Cardiac muscle cell (in vitro differentiated cells and primary cell): Measurements from ENCODE around the gene TOMM70. TPM values are rescaled to one million over a fixed set of nuclear protein-coding genes. Genes with fewer than 3 reads are reported as not detected.
"Not testable (repeated sequence)": the region's sequence is repeated elsewhere in the genome, so short reads cannot be mapped to it uniquely, and the experiment has no call there.

Experiments used
- DNase-seq, 2 donors: peaks; one replicate each; pipeline versions ENCODE4 v3.0.0 to v3.0.0-alpha.2; 2010 to 2017; ENCODE audit warnings: low read depth in 1 of 2, low spot score in 1 of 2
- H3K27ac ChIP-seq: fragments of 200-600 bp; sonication (generic); 2 replicates; pipeline ENCODE4 v1.5.1; 2016
- H3K27me3 ChIP-seq: fragments of 200-600 bp; sonication (generic); 2 replicates; pipeline ENCODE4 v1.6.0; 2016; ENCODE audit warnings: control low read depth
- H3K36me3 ChIP-seq: fragments of 200-600 bp; sonication (generic); 2 replicates; pipeline ENCODE4 v1.5.1; 2016; ENCODE audit warnings: control low read depth
- H3K4me1 ChIP-seq: fragments of 200-600 bp; sonication (generic); 2 replicates; pipeline ENCODE4 v1.8.1; 2017; ENCODE audit warnings: low read depth, mild to moderate bottlenecking, mixed run types
- H3K4me3 ChIP-seq: fragments of 200-600 bp; sonication (generic); 2 replicates; pipeline ENCODE4 v1.5.1; 2016; ENCODE audit warnings: mild to moderate bottlenecking
- H3K9me3 ChIP-seq: fragments of 200-600 bp; sonication (generic); 2 replicates; pipeline ENCODE4 v1.5.1; 2017; ENCODE audit warnings: low read depth, mild to moderate bottlenecking, control low read depth
- polyA plus RNA-seq: library from polyadenylated mRNA; unstranded; fragments of >200 nt; fragmentation: Nextera tagmentation; extraction: Ambion mirVana; gene quantifications from 2 replicates; pipeline ENCODE4 v1.2.1, GENCODE V29; 2016
- total RNA-seq: library from RNA; depleted of rRNA; stranded (reverse); fragments of >200 nt; gene quantifications from 2 replicates; pipeline ENCODE4 v1.2.3, GENCODE V29; 2016
- TF ChIP-seq, protein P1 (sequence below): IDR thresholded peaks from 2 replicates; pipeline ENCODE4 v1.5.1; 2012; ENCODE audit warnings: low read depth, mild to moderate bottlenecking, low read length

The TOMM70 gene
- total RNA-seq = 43.5 and 46.5 TPM in 2 replicates
- polyA plus RNA-seq = 34.3 and 45.1 TPM in 2 replicates

DNA sequence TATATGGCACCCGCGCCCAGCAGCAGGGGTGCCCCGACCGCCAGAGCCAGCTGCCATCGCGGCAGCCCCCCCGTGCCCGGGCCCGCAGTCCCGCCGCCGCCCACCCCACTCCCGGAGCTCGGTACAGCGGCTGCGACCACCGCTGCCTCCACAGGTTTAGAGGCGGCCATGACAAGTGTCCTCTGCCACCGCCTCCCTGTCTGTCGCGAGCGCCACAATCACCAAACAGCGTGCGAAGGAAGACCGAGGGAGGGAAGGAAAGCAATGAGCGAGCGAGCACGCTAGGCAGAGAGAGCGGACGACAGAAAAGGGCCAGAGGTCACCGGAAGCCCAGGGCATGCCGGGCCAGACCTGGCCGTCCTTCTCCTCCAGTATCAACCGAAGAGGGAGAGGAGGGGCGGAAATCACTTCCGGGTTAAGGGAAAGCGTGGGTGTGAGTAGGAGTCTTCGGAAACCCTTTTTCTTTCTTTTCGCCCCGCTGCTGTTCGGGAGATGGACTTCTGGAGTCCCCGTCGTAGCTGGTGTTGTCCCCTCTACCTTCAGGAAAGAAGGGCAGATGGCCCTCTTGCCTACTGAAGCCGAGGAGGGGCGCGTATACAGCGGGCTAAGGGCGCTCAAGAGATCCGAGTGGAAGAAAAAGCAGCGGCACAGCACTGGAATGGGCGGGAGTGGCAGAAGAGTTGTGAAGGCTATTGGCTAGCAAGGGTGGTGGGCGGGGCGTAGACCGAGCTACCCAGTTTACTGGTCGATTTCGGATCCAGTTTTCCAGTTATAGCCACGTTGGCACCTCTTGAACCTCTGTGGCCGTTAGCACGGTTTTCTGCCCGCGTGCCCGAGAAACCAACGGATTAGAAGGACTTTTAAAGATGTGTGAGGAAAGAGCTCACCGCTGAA is at the start of gene TOMM70, which contains the start of gene LNP1:
Gene TOMM70 (minus strand): TSS at position 310 of the 894 bp plus-strand sequence. CDS start 140 bp downstream, at position 170.
Gene LNP1 (plus strand): TSS at position 760 of the 894 bp plus-strand sequence. CDS start 28,191 bp downstream, outside the sequence.
- TF ChIP-seq, protein P1, sequence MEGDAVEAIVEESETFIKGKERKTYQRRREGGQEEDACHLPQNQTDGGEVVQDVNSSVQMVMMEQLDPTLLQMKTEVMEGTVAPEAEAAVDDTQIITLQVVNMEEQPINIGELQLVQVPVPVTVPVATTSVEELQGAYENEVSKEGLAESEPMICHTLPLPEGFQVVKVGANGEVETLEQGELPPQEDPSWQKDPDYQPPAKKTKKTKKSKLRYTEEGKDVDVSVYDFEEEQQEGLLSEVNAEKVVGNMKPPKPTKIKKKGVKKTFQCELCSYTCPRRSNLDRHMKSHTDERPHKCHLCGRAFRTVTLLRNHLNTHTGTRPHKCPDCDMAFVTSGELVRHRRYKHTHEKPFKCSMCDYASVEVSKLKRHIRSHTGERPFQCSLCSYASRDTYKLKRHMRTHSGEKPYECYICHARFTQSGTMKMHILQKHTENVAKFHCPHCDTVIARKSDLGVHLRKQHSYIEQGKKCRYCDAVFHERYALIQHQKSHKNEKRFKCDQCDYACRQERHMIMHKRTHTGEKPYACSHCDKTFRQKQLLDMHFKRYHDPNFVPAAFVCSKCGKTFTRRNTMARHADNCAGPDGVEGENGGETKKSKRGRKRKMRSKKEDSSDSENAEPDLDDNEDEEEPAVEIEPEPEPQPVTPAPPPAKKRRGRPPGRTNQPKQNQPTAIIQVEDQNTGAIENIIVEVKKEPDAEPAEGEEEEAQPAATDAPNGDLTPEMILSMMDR = no peak
- Histone ChIP-seq H3K36me3 (no peaks in the 10 kb centered on the region), H3K27ac (peak within 1 kb of the TSS; percentile 97), H3K27me3 (no peaks in the 10 kb centered on the region), H3K9me3 (no peaks in the 10 kb centered on the region), H3K4me1 (peaks cover 19% of the 10 kb centered on the region), H3K4me3 (peak within 1 kb of the TSS; percentile 94)
- DNase-seq = peak; percentile 98

- H3K4me3 ChIP-seq = no peak overlapping the region
- no peaks in the 10 kb centered on the region for H3K36me3 ChIP-seq
- H3K4me1 ChIP-seq = peaks cover under 1% of the 10 kb centered on the region
- DNase-seq = no peak
- no peaks in the 10 kb centered on the region for H3K27me3 ChIP-seq
- no peak overlapping the region for H3K27ac ChIP-seq
- peaks cover 2% of the 10 kb centered on the region for H3K9me3 ChIP-seq
- TF ChIP-seq, protein P1 = no peak
Observed at GRCh38 chr3:100449214-100449613, 48.3 kb upstream of the TOMM70 start.

DNA sequence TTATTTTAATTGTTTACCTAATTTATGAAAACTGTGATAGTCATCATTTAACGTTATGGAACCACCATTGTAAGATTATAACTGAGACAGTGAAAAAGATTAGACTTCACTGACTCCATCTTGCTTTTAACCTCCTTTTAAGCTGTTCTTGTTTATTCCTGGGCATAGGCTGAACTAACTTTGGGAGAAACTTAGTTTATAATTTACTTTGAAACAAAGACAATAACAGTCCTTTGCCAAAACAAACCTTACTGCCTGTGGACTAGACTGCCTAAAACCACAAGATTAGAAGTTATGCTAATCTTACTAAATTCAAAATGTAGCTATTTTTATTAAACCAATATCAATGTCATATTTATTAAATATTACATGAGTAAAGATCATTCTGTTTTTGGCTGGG is 47.2 kb upstream of the TOMM70 start:
- Histone ChIP-seq H3K27me3 (no peaks in the 10 kb centered on the region), H3K27ac (no peak overlapping the region), H3K4me1 (no peaks in the 10 kb centered on the region), H3K36me3 (no peaks in the 10 kb centered on the region), H3K9me3 (peaks cover 2% of the 10 kb centered on the region), H3K4me3 (no peak overlapping the region)
- TF ChIP-seq, protein P1 = no peak
- no peak for DNase-seq

GRCh38 chr3:100447067-100447466 is 46.2 kb upstream of the TOMM70 start:
- not testable (repeated sequence) for H3K36me3 ChIP-seq, H3K4me3 ChIP-seq, H3K4me1 ChIP-seq, H3K27ac ChIP-seq, DNase-seq, H3K9me3 ChIP-seq, H3K27me3 ChIP-seq

GRCh38 chr3:100443690-100444089 is 42.8 kb upstream of the TOMM70 start:
- Histone ChIP-seq H3K9me3 (peaks cover 2% of the 10 kb centered on the region), H3K36me3 (no peaks in the 10 kb centered on the region), H3K4me1 (no peaks in the 10 kb centered on the region), H3K27me3 (no peaks in the 10 kb centered on the region), H3K4me3 (no peak overlapping the region), H3K27ac (no peak overlapping the region)
- TF ChIP-seq, protein P1 = no peak
- no peak for DNase-seq

DNA sequence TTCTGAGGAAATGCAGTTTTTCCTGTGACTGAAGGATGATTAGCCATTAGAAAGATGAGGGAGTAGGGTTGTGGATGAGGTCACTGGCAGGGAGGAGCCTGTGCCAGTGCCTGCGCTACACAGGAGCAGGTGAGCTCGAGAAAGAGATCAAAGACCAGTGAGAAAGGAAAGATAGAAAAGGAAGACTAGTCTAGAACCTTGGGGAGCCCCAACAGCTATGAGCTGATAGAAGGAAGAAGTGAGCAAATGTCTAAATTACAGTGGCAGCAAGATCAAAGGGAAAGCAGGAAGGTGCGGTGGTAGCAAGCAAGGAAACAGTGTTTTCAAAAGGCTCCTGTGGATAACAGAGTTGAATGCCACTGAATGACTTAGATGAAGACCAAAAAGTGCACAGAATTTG is 40.0 kb upstream of the TOMM70 start:
- no peaks in the 10 kb centered on the region for H3K27me3 ChIP-seq
- H3K9me3 ChIP-seq = no peaks in the 10 kb centered on the region
- TF ChIP-seq, protein P1 = no peak
- no peak for DNase-seq
- no peaks in the 10 kb centered on the region for H3K4me1 ChIP-seq
- no peak overlapping the region for H3K27ac ChIP-seq
- no peak overlapping the region for H3K4me3 ChIP-seq
- H3K36me3 ChIP-seq = no peaks in the 10 kb centered on the region
